HepG2 (cell line): Measurements from ENCODE around the gene MSRB3. TPM values are rescaled to one million over a fixed set of nuclear protein-coding genes. Genes with fewer than 3 reads are reported as not detected.

Experiments used
- ATAC-seq: fragments of 200-7000 bp; cut with Tn5 transposase; 3 replicates; pipeline ENCODE4 v1.9.1; 2020; ENCODE audit warnings: mild to moderate bottlenecking, moderate library complexity
- BruUV-seq: library from RNA; stranded (reverse); fragments of 400-500 nt; replicated peaks from 2 replicates; lab custom pipeline; 2021; lab: Mats Ljungman, UMichigan
- CTCF ChIA-PET: fragments of 300-600 bp; formaldehyde crosslinking; extraction: SDS; loops from one replicate; lab custom pipeline; 2021; ENCODE audit warnings: low total read pairs, inconsistent platforms, low intra/inter-chr PET ratio; lab: Yijun Ruan, JAX
- POLR2A ChIA-PET: fragments of 350-600 bp; sonication (Branson Sonifier 250); formaldehyde crosslinking; loops from one replicate; lab custom pipeline; 2020; ENCODE audit warnings: antibody characterized with exemption, inconsistent platforms; lab: Yijun Ruan, JAX
- DNase-seq: peaks from one replicate; pipeline ENCODE4 v3.0.0-alpha.2; 2015; ENCODE audit warnings: low spot score
- FAIRE-seq: peaks from 3 replicates; lab custom pipeline; 2011; peaks lifted over from hg19 to GRCh38; lab: Jason Lieb, UNC
- H2AFZ ChIP-seq: one replicate; pipeline ENCODE4 v1.6.1; 2011; ENCODE audit warnings: low read length, inconsistent platforms
- H3K27ac ChIP-seq: fragments of 300-600 bp; 3 replicates; pipeline ENCODE4 v1.8.0; 2011; ENCODE audit warnings: mixed run types, mild to moderate bottlenecking, mixed read lengths, low read length, inconsistent platforms; ENCODE audit not compliant: insufficient read depth; ENCODE audit errors: extremely low read length
- H3K27me3 ChIP-seq, 2 experiments: fragments of 200-600 bp in 1 of 2; 2 replicates in 1 of 2; 3 replicates in 1 of 2; pipeline versions ENCODE4 v1.6.0 to v1.8.0; 2011; ENCODE audit warnings: low read length in 2 of 2, mild to moderate bottlenecking in 2 of 2, moderate library complexity in 2 of 2, inconsistent platforms in 1 of 2; ENCODE audit not compliant: insufficient read depth in 2 of 2, control insufficient read depth in 1 of 2
- H3K36me3 ChIP-seq, 2 experiments: fragments of 200-600 bp in 1 of 2; replicated peaks in 1 of 2; 2 replicates in 1 of 2; 3 replicates in 1 of 2; pipeline versions ENCODE4 v1.5.1 to v1.8.0; 2011; ENCODE audit warnings: low read length in 2 of 2, inconsistent platforms in 1 of 2; ENCODE audit not compliant: insufficient read depth in 2 of 2, control insufficient read depth in 1 of 2
- H3K4me1 ChIP-seq: 2 replicates; pipeline ENCODE4 v1.5.1; 2012; ENCODE audit warnings: low read length, inconsistent platforms; ENCODE audit not compliant: insufficient read depth
- H3K4me2 ChIP-seq: 2 replicates; pipeline ENCODE4 v1.6.0; 2011; ENCODE audit warnings: low read depth, low read length, inconsistent platforms
- H3K4me3 ChIP-seq, 3 experiments: fragments of 200-600 bp in 1 of 3; sonication (generic), shearing (Covaris generic) in 1 of 3; replicated peaks in 1 of 3; 2 replicates each; pipeline ENCODE4 v1.5.1; 2011 to 2016; ENCODE audit warnings: low read length in 3 of 3, inconsistent platforms in 2 of 3, low read depth in 2 of 3, mild to moderate bottlenecking in 2 of 3, control low read depth in 1 of 3, mixed read lengths in 1 of 3; ENCODE audit not compliant: insufficient read depth in 1 of 3
- H3K79me2 ChIP-seq: one replicate; pipeline ENCODE4 v1.6.1; 2011; ENCODE audit warnings: low read length, inconsistent platforms; ENCODE audit not compliant: insufficient read depth
- H3K9ac ChIP-seq: 2 replicates; pipeline ENCODE4 v1.6.0; 2011; ENCODE audit warnings: mild to moderate bottlenecking, low read depth, low read length, inconsistent platforms; ENCODE audit not compliant: insufficient read depth
- H3K9me3 ChIP-seq: 2 replicates; pipeline ENCODE4 v1.5.1; 2012; ENCODE audit warnings: mild to moderate bottlenecking, low read length
- H4K20me1 ChIP-seq: 2 replicates; pipeline ENCODE4 v1.6.0; 2011; ENCODE audit warnings: inconsistent platforms, mild to moderate bottlenecking, low read length, moderate library complexity; ENCODE audit not compliant: insufficient read depth
- CEBPB ChIP-seq: IDR thresholded peaks from 2 replicates; pipeline ENCODE4 v1.6.1; 2011; ENCODE audit warnings: low read depth, low read length, improper control_type of control experiment, borderline replicate concordance
- CEBPG ChIP-seq: IDR thresholded peaks from 2 replicates; pipeline ENCODE4 v1.6.1; 2016
- CREBL2 ChIP-seq: sonication (generic); formaldehyde crosslinking; IDR thresholded peaks from 2 replicates; pipeline ENCODE4 v1.8.1; 2023; ENCODE audit warnings: missing genetic modification reagents, mild to moderate bottlenecking, borderline replicate concordance
- NFKB2 ChIP-seq: sonication (generic); formaldehyde crosslinking; IDR thresholded peaks from 2 replicates; pipeline ENCODE4 v1.4.0; 2020; ENCODE audit warnings: missing genetic modification reagents, borderline replicate concordance
- ZBTB10 ChIP-seq: sonication (generic); formaldehyde crosslinking; IDR thresholded peaks from 2 replicates; pipeline ENCODE4 v1.4.0; 2020; ENCODE audit warnings: missing genetic modification reagents, borderline replicate concordance
- ZHX1 ChIP-seq: sonication (generic); formaldehyde crosslinking; IDR thresholded peaks from 2 replicates; pipeline ENCODE4 v1.8.1; 2022; ENCODE audit warnings: low read depth, mild to moderate bottlenecking, missing genetic modification reagents
- WGBS: methylation state at CpG from one replicate; pipeline ENCODE4 v1.1.6; 2017; ENCODE audit warnings: low lambda C conversion rate; 5-methylcytosine and 5-hydroxymethylcytosine counted together
- in situ Hi-C: cut with HindIII; loops from 2 replicates; pipeline ENCODE4 v1.10.0; 2017; ENCODE audit warnings: low pct_unique_long_range_greater_than_20kb; ENCODE audit not compliant: extremely low pct_ligation_motif_present
- intact Hi-C: fragments of 100-400 bp; cut with micrococcal nuclease; formaldehyde crosslinking; loops from one replicate; pipeline ENCODE4 v1.10.0; 2022; ENCODE audit not compliant: unreplicated experiment
- polyA plus RNA-seq, 8 experiments: library from polyadenylated mRNA; depleted of rRNA in 3 of 8; stranded (reverse) in 7 of 8; unstranded in 1 of 8; fragments of >200 nt; fragmentation: Illumina TruSeq in 4 of 8; extraction: Trizol in 4 of 8; gene quantifications; 2 replicates each; pipeline versions ENCODE4 v1.2.1 to v1.2.3, GENCODE V29; 2011 to 2016; ENCODE audit warnings: low read depth in 4 of 8, missing spikeins in 1 of 8, mixed read lengths in 1 of 8; ENCODE audit not compliant: insufficient read depth in 1 of 8
- total RNA-seq, 5 experiments: library from RNA; depleted of rRNA; stranded (reverse); fragments of >200 nt; fragmentation: Illumina TruSeq; extraction: Trizol; gene quantifications; 2 replicates each; pipeline ENCODE4 v1.2.3, GENCODE V29; 2016; ENCODE audit warnings: low read depth in 1 of 5

Gene MSRB3
- total and polyA plus RNA-seq, 2 of the 13 experiments (the other 11 are each of a cell fraction or from before 2014, with no cell fraction given) = 1.5 to 1.9 TPM

GRCh38 chr12:65263777-65264176 lies 14.7 kb upstream of the MSRB3 start:
- CTCF ChIA-PET = no interaction called here

More at GRCh38 chr12:65263777-65264176, 14.7 kb upstream of the MSRB3 start:
- DNase-seq (no peak), ATAC-seq (no peak), FAIRE-seq (no peak)
- no peak overlapping the region for H3K4me2 ChIP-seq
- H3K27me3 ChIP-seq = no peaks in the 10 kb centered on the region
- no peak overlapping the region for H2AFZ ChIP-seq
- no peak overlapping the region for H3K27ac ChIP-seq
- no peaks in the 10 kb centered on the region for H3K36me3 ChIP-seq
- H4K20me1 ChIP-seq = no peaks in the 10 kb centered on the region
- intact Hi-C loops = no loop called here
- TF ChIP-seq CEBPB = peak; percentile 87
- peak; percentile 47; the same call in 1 of the 2 replicates for TF ChIP-seq CEBPG (CRISPR knock-in tag)
- no peak for TF ChIP-seq ZBTB10 (CRISPR knock-in tag)
- TF ChIP-seq NFKB2 (CRISPR knock-in tag) = no peak
- TF ChIP-seq ZHX1 (CRISPR knock-in tag) = no peak
- no peak for TF ChIP-seq CREBL2 (CRISPR knock-in tag)
- TF ChIP-seq, all 625 proteins: peak for 2
- POLR2A ChIA-PET = no interaction called here
- H3K4me3 ChIP-seq = no peak overlapping the region
- H3K9me3 ChIP-seq = no peaks in the 10 kb centered on the region
- BruUV-seq = no TSS peak
- no peak overlapping the region for H3K9ac ChIP-seq
- in situ Hi-C loops = loop anchor here (25.0 kb wide), 1 partner anchor 376 kb away; no protein-coding TSS in a partner anchor
- WGBS = 34% methylated on average over 4 of the region's 4 CpGs
- H3K4me1 ChIP-seq = no peaks in the 10 kb centered on the region
- no peaks in the 10 kb centered on the region for H3K79me2 ChIP-seq
